K562 (cell line): Measurements from ENCODE around the gene NCAPD2. TPM values are rescaled to one million over a fixed set of nuclear protein-coding genes. Genes with fewer than 3 reads are reported as not detected.
A peak's percentile ranks its signal among the peaks of the same experiment; 100 is the strongest.

Source experiments
- ATAC-seq: fragments of 200-7000 bp; cut with Tn5 transposase; 3 replicates; pipeline ENCODE4 v1.9.1; 2020; ENCODE audit warnings: moderate library complexity
- BruUV-seq: library from RNA; stranded (reverse); fragments of 400-500 nt; replicated peaks from 2 replicates; lab custom pipeline; 2021; lab: Mats Ljungman, UMichigan
- CTCF ChIA-PET: fragments of 300-600 bp; formaldehyde crosslinking; extraction: SDS; loops from one replicate; lab custom pipeline; 2021; ENCODE audit warnings: low intra/inter-chr PET ratio; lab: Yijun Ruan, JAX
- POLR2A ChIA-PET: fragments of 300-600, 350-650 bp; sonication (Branson Sonifier 250); formaldehyde crosslinking; extraction: SDS; loops from one replicate; lab custom pipeline; 2021; ENCODE audit warnings: antibody characterized with exemption, inconsistent platforms; lab: Yijun Ruan, JAX
- DNase-seq, 4 experiments: peaks; one replicate each; pipeline versions ENCODE4 v3.0.0 to v3.0.0-alpha.2; 2011 to 2018; ENCODE audit warnings: low spot score in 3 of 4, mixed read lengths in 3 of 4; ENCODE audit errors: extremely low read depth in 1 of 4
- FAIRE-seq: peaks from 2 replicates; lab custom pipeline; 2011; peaks lifted over from hg19 to GRCh38; lab: Jason Lieb, UNC
- H2AFZ ChIP-seq: 2 replicates; pipeline ENCODE4 v1.6.0; 2011; ENCODE audit warnings: low read depth, low read length, control low read depth, inconsistent platforms
- H3K27ac ChIP-seq: fragments of 200-600 bp; 3 replicates; pipeline ENCODE4 v1.8.0; 2011; ENCODE audit warnings: low read depth, mild to moderate bottlenecking, control low read depth, inconsistent platforms, low read length, moderate library complexity, mixed read lengths; ENCODE audit errors: extremely low read depth
- H3K27me3 ChIP-seq, 2 experiments: fragments of 300-600 bp in 1 of 2; 2 replicates in 1 of 2; 3 replicates in 1 of 2; pipeline versions ENCODE4 v1.6.0 to v1.8.0; 2011; ENCODE audit warnings: inconsistent platforms in 2 of 2, low read length in 2 of 2, mild to moderate bottlenecking in 1 of 2, mixed read lengths in 1 of 2, moderate library complexity in 1 of 2; ENCODE audit not compliant: control insufficient read depth in 2 of 2, insufficient read depth in 2 of 2
- H3K36me3 ChIP-seq: fragments of 300-600 bp; 3 replicates; pipeline ENCODE4 v1.8.0; 2011; ENCODE audit warnings: mild to moderate bottlenecking, low read length, inconsistent platforms; ENCODE audit not compliant: control insufficient read depth, insufficient read depth
- H3K4me1 ChIP-seq, 2 experiments: fragments of 200-600 bp in 1 of 2; replicated peaks in 1 of 2; 2 replicates in 1 of 2; 3 replicates in 1 of 2; pipeline versions ENCODE4 v1.5.1 to v1.8.0; 2011; ENCODE audit warnings: inconsistent platforms in 2 of 2, low read length in 2 of 2, mild to moderate bottlenecking in 1 of 2, mixed read lengths in 1 of 2, moderate library complexity in 1 of 2; ENCODE audit not compliant: control insufficient read depth in 2 of 2, insufficient read depth in 2 of 2
- H3K4me2 ChIP-seq: 2 replicates; pipeline ENCODE4 v1.6.1; 2011; ENCODE audit warnings: low read length, control low read depth, inconsistent platforms, mixed read lengths; ENCODE audit not compliant: insufficient read depth
- H3K4me3 ChIP-seq: fragments of 200-600 bp; sonication (generic), shearing (Covaris generic); 2 replicates; pipeline ENCODE4 v1.5.1; 2016; ENCODE audit warnings: control low read depth, inconsistent platforms
- H3K79me2 ChIP-seq: fragments of 200-600 bp; 3 replicates; pipeline ENCODE4 v1.8.0; 2011; ENCODE audit warnings: low read length, inconsistent platforms; ENCODE audit not compliant: control insufficient read depth, insufficient read depth
- H3K9ac ChIP-seq, 2 experiments: 2 replicates each; pipeline versions ENCODE4 v1.6.0 to v1.6.1; 2011; ENCODE audit warnings: low read depth in 2 of 2, low read length in 2 of 2, control low read depth in 1 of 2, inconsistent platforms in 1 of 2, mild to moderate bottlenecking in 1 of 2, mixed read lengths in 1 of 2; ENCODE audit not compliant: insufficient read depth in 1 of 2
- H3K9me1 ChIP-seq: one replicate; pipeline ENCODE4 v1.6.0; 2011; ENCODE audit warnings: inconsistent platforms, mild to moderate bottlenecking, low read length, moderate library complexity; ENCODE audit not compliant: control insufficient read depth, insufficient read depth
- H3K9me3 ChIP-seq: replicated peaks from 2 replicates; pipeline ENCODE4 v1.5.1; 2011; ENCODE audit warnings: low read depth, low read length, inconsistent platforms; ENCODE audit not compliant: control insufficient read depth, insufficient read depth
- H4K20me1 ChIP-seq: replicated peaks from 2 replicates; pipeline ENCODE4 v1.6.1; 2011; ENCODE audit warnings: low read length, inconsistent platforms, mixed read lengths; ENCODE audit not compliant: control insufficient read depth, insufficient read depth
- ARID1B ChIP-seq: fragments of 450-650 bp; IDR thresholded peaks from 2 replicates; pipeline ENCODE4 v1.6.1; 2016; ENCODE audit warnings: antibody characterized with exemption, mild to moderate bottlenecking, inconsistent platforms
- ARID2 ChIP-seq: fragments of 450-650 bp; IDR thresholded peaks from 2 replicates; pipeline ENCODE4 v1.6.1; 2017; ENCODE audit warnings: antibody characterized with exemption, mild to moderate bottlenecking
- KLF16 ChIP-seq: IDR thresholded peaks from 2 replicates; pipeline ENCODE4 v1.6.1; 2016; ENCODE audit warnings: antibody characterized with exemption
- NUFIP1 ChIP-seq: fragments of 450-650 bp; IDR thresholded peaks from 2 replicates; pipeline ENCODE4 v1.6.1; 2018; ENCODE audit not compliant: partially characterized antibody
- SMC3 ChIP-seq: conservative IDR thresholded peaks from 2 replicates; pipeline ENCODE4 v1.6.1; 2011; ENCODE audit warnings: low read depth, low read length, improper control_type of control experiment; ENCODE audit not compliant: insufficient read depth
- ZNF24 ChIP-seq: fragments of 450-650 bp; IDR thresholded peaks from 2 replicates; pipeline ENCODE4 v1.6.1; 2016
- WGBS: fragments of 100-300 bp; shearing (Covaris generic); methylation state at CpG from one replicate; pipeline ENCODE4 v1.1.6; 2016; ENCODE audit warnings: low coverage, mixed read lengths; ENCODE audit not compliant: insufficient coverage; ENCODE audit errors: missing lambda C conversion rate; 5-methylcytosine and 5-hydroxymethylcytosine counted together
- in situ Hi-C: fragments of 300-500 bp; cut with MboI; formaldehyde crosslinking; loops from 4 replicates; pipeline ENCODE4 v1.15.0; 2018; ENCODE audit warnings: inconsistent platforms, mixed read lengths
- intact Hi-C: fragments of 100-400 bp; cut with micrococcal nuclease; formaldehyde crosslinking; loops from 2 replicates; pipeline ENCODE4 v1.14.2; 2022
- polyA plus RNA-seq, 8 experiments: library from polyadenylated mRNA; depleted of rRNA in 4 of 8; stranded (reverse) in 5 of 8; unstranded in 3 of 8; fragments of >200 nt; fragmentation: Nextera tagmentation in 2 of 8; fragmentation: Illumina TruSeq in 1 of 8; extraction: Ambion mirVana in 2 of 8; extraction: Trizol in 1 of 8; gene quantifications; 2 replicates each; pipeline versions ENCODE4 v1.2.1 to v1.2.3, GENCODE V29; 2011 to 2014; ENCODE audit warnings: inconsistent platforms in 1 of 8, missing spikeins in 1 of 8
- total RNA-seq, 7 experiments: library from RNA; depleted of rRNA in 6 of 7; stranded (reverse); fragments of >200 nt in 6 of 7; fragmentation: Illumina TruSeq in 2 of 7; extraction: Trizol in 2 of 7; gene quantifications; 2 replicates each; pipeline versions ENCODE4 v1.2.1 to v1.2.3, GENCODE V29; 2011 to 2021; ENCODE audit warnings: low replicate concordance in 1 of 7
- TF ChIP-seq, protein P1 (sequence below): fragments of 450-650 bp; formaldehyde crosslinking; IDR thresholded peaks from 2 replicates; pipeline ENCODE4 v1.4.0; 2020; ENCODE audit warnings: mild to moderate bottlenecking, moderate library complexity
- TF ChIP-seq, protein P2 (sequence below), 2 experiments: fragments of 450-650 bp; formaldehyde crosslinking in 1 of 2; IDR thresholded peaks; 2 replicates each; pipeline versions ENCODE4 v1.4.0 to v1.6.1; 2014 to 2020; ENCODE audit warnings: mild to moderate bottlenecking in 2 of 2, borderline replicate concordance in 1 of 2, low read depth in 1 of 2

NCAPD2 gene
- total and polyA plus RNA-seq, 9 of the 15 experiments (the other 6 are each of a cell fraction or from before 2014, with no cell fraction given) = 16.9 to 93.7 (median 68.3) TPM

DNA sequence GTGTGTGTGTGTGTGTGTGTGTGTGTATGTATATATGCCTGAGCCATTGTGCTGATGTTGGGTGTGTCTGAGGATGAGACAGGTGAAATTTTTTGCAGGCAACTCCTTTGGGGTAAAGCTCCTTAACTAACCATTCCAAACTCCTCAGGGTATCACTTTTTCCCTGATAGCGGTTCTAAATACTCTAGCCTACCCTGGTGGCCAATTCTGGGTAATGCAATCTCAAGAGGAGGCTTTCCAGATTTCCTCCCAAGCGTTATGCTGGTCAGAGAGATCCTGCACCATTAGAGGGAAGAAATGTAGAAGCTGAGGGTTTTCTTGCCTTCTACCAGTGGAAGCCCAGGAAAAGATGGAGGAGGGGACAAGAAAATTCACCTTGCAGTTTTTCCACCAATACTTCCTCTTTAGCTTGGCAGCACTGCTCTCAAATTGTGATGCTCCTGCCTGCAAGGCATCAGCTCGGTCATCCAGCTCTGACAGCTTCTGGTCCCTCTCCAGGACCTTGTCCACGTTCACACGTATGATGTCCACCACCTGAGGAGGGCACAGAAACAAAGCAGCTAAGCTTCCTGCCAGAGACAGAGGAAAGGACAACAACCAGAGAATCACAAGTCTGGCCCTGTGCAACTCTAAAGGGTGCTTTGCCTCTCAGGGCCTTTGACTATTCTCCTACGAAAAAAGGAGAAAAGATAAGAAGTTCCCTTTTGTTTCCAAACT, 28.3 kb upstream of the NCAPD2 start:
- ATAC-seq (peak; percentile 70), FAIRE-seq (peak; percentile 73), DNase-seq (peak; percentile 39 to 67 (median 48))
- 23% methylated on average over 6 of the region's 6 CpGs for WGBS
- Histone ChIP-seq H3K9me1 (no peaks in the 10 kb centered on the region), H3K27ac (no peak overlapping the region), H3K4me1 (peaks cover 8 to 10% of the 10 kb centered on the region in 2 experiments; a peak in 4 of 5 replicates), H2AFZ (no peak overlapping the region), H4K20me1 (no peaks in the 10 kb centered on the region), H3K36me3 (peaks cover 14% of the 10 kb centered on the region; the same call in 2 of the 3 replicates), H3K4me3 (no peak overlapping the region), H3K79me2 (no peaks in the 10 kb centered on the region; the same call in 2 of the 3 replicates), H3K27me3 (no peaks in the 10 kb centered on the region), H3K4me2 (no peak overlapping the region), H3K9me3 (no peaks in the 10 kb centered on the region), H3K9ac (no peak overlapping the region)
- in situ Hi-C loops (loop anchor here (25.0 kb wide), 1 partner anchor 403 kb away; no protein-coding TSS in a partner anchor), intact Hi-C loops (loop anchor here (1.0 kb wide), 2 partner anchors 42 to 139 kb away; no protein-coding TSS in a partner anchor)
- no TSS peak for BruUV-seq
- POLR2A ChIA-PET = interaction anchor here (0.6 to 0.9 kb wide), 6 partner anchors 12 to 235 kb away, joined by 3 to 5 read pairs (median 3); no protein-coding TSS in a partner anchor
- CTCF ChIA-PET = interaction anchor here (0.8 to 3.1 kb wide), 7 partner anchors 42 to 270 kb away, joined by 3 to 19 read pairs (median 9); no protein-coding TSS in a partner anchor
- TF ChIP-seq ZNF24 (peak; percentile 20; the same call in 1 of the 2 replicates), SMC3 (peak; percentile 80), NUFIP1 (no peak), ARID1B (no peak), KLF16 (0 out of 2 replicates have a peak, but pooled peaks have one; percentile 36), ARID2 (peak; percentile 45; the same call in 1 of the 2 replicates)
- TF ChIP-seq, protein P1, sequence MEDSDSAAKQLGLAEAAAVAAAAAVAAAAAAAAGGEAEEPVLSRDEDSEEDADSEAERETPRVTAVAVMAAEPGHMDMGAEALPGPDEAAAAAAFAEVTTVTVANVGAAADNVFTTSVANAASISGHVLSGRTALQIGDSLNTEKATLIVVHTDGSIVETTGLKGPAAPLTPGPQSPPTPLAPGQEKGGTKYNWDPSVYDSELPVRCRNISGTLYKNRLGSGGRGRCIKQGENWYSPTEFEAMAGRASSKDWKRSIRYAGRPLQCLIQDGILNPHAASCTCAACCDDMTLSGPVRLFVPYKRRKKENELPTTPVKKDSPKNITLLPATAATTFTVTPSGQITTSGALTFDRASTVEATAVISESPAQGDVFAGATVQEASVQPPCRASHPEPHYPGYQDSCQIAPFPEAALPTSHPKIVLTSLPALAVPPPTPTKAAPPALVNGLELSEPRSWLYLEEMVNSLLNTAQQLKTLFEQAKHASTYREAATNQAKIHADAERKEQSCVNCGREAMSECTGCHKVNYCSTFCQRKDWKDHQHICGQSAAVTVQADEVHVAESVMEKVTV (CRISPR knock-in tag) = peak; percentile 86
- TF ChIP-seq, protein P2, sequence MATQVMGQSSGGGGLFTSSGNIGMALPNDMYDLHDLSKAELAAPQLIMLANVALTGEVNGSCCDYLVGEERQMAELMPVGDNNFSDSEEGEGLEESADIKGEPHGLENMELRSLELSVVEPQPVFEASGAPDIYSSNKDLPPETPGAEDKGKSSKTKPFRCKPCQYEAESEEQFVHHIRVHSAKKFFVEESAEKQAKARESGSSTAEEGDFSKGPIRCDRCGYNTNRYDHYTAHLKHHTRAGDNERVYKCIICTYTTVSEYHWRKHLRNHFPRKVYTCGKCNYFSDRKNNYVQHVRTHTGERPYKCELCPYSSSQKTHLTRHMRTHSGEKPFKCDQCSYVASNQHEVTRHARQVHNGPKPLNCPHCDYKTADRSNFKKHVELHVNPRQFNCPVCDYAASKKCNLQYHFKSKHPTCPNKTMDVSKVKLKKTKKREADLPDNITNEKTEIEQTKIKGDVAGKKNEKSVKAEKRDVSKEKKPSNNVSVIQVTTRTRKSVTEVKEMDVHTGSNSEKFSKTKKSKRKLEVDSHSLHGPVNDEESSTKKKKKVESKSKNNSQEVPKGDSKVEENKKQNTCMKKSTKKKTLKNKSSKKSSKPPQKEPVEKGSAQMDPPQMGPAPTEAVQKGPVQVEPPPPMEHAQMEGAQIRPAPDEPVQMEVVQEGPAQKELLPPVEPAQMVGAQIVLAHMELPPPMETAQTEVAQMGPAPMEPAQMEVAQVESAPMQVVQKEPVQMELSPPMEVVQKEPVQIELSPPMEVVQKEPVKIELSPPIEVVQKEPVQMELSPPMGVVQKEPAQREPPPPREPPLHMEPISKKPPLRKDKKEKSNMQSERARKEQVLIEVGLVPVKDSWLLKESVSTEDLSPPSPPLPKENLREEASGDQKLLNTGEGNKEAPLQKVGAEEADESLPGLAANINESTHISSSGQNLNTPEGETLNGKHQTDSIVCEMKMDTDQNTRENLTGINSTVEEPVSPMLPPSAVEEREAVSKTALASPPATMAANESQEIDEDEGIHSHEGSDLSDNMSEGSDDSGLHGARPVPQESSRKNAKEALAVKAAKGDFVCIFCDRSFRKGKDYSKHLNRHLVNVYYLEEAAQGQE (IDR thresholded peaks at IDR 0.05; ENCODE audit: borderline replicate concordance) = peak; percentile 87
- TF ChIP-seq, protein P2 (CRISPR knock-in tag; IDR thresholded peaks at IDR 0.05; ENCODE audit: low read depth) = no peak
